Measurements from ENCODE around the gene FAM149B1. TPM values are rescaled to one million over a fixed set of nuclear protein-coding genes. Genes with fewer than 3 reads are reported as not detected.

FAM149B1 gene
- total and polyA plus RNA-seq, 2 of the 13 experiments (the other 11 are each of a cell fraction or from before 2014, with no cell fraction given), result 9.3 to 16.8 TPM

Small RNA genes within 50 kb of the gene (small RNA-seq; reads per million reads assigned to genes)
- gene RF00019 (ENCODE audit: insufficient read depth in 2 of 3, insufficient read length in 3 of 3, low read depth in 2 of 3, low replicate concordance in 1 of 3), result 0 reads per million in 3 experiments
- gene RNU6-833P (ENCODE audit: insufficient read depth in 2 of 3, insufficient read length in 3 of 3, low read depth in 2 of 3, low replicate concordance in 1 of 3), result 0 reads per million in 3 experiments
- 14.0 to 2,158 (median 198) reads per million in 3 experiments for gene SNORA11F (ENCODE audit: insufficient read depth in 2 of 3, insufficient read length in 3 of 3, low read depth in 2 of 3, low replicate concordance in 1 of 3)

Other genes starting within 250 kb of the FAM149B1 start
- 30.1 and 38.0 TPM in 2 replicates for gene PLA2G12B, start 213.3 kb upstream of the FAM149B1 start, total RNA-seq (2016; rRNA removed; fragmentation: Illumina TruSeq; extraction: Trizol)
- 7.5 and 7.7 TPM in 2 replicates for gene PLA2G12B, start 213.3 kb upstream of the FAM149B1 start, polyA plus RNA-seq (2011; rRNA removed)
- gene P4HA1, start 71.3 kb upstream of the FAM149B1 start, total RNA-seq (2016; rRNA removed; fragmentation: Illumina TruSeq; extraction: Trizol), result 39.0 and 63.1 TPM in 2 replicates
- gene P4HA1, start 71.3 kb upstream of the FAM149B1 start, polyA plus RNA-seq (2011; rRNA removed), result 137 and 196 TPM in 2 replicates
- 2.5 and 4.2 TPM in 2 replicates for gene NUDT13, start 57.7 kb upstream of the FAM149B1 start, total RNA-seq (2016; rRNA removed; fragmentation: Illumina TruSeq; extraction: Trizol)
- 5.0 and 6.5 TPM in 2 replicates for gene NUDT13, start 57.7 kb upstream of the FAM149B1 start, polyA plus RNA-seq (2011; rRNA removed)
- gene ECD, start 111 bp upstream of the FAM149B1 start, total RNA-seq (2016; rRNA removed; fragmentation: Illumina TruSeq; extraction: Trizol), result 27.6 and 41.8 TPM in 2 replicates
- 17.4 and 21.5 TPM in 2 replicates for gene ECD, start 111 bp upstream of the FAM149B1 start, polyA plus RNA-seq (2011; rRNA removed)
- 60.3 and 76.9 TPM in 2 replicates for gene DNAJC9, start 79.1 kb downstream of the FAM149B1 start, total RNA-seq (2016; rRNA removed; fragmentation: Illumina TruSeq; extraction: Trizol)
- gene DNAJC9, start 79.1 kb downstream of the FAM149B1 start, polyA plus RNA-seq (2011; rRNA removed), result 13.4 and 15.9 TPM in 2 replicates
- 135 and 189 TPM in 2 replicates for gene MRPS16, start 84.5 kb downstream of the FAM149B1 start, total RNA-seq (2016; rRNA removed; fragmentation: Illumina TruSeq; extraction: Trizol)
- gene MRPS16, start 84.5 kb downstream of the FAM149B1 start, polyA plus RNA-seq (2011; rRNA removed), result 70.1 and 70.8 TPM in 2 replicates
- gene CFAP70, start 190.7 kb downstream of the FAM149B1 start, total RNA-seq (2016; rRNA removed; fragmentation: Illumina TruSeq; extraction: Trizol), result 0.13 and 0.27 TPM in 2 replicates
- gene CFAP70, start 190.7 kb downstream of the FAM149B1 start, polyA plus RNA-seq (2011; rRNA removed), result 0.33 and 0.38 TPM in 2 replicates
- 89.0 and 139 TPM in 2 replicates for gene ANXA7, start 245.9 kb downstream of the FAM149B1 start, total RNA-seq (2016; rRNA removed; fragmentation: Illumina TruSeq; extraction: Trizol)
- 54.8 and 59.4 TPM in 2 replicates for gene ANXA7, start 245.9 kb downstream of the FAM149B1 start, polyA plus RNA-seq (2011; rRNA removed)

Data from HepG2 (cell line).